ENCODE results near the gene CATSPER3.

Gene CATSPER3

GRCh38 chr5:135010502-135011354 lies 43.0 kb downstream of the CATSPER3 start:
- no peak for DNase-seq (ENCODE audit: low read depth in 2 of 2)

DNA sequence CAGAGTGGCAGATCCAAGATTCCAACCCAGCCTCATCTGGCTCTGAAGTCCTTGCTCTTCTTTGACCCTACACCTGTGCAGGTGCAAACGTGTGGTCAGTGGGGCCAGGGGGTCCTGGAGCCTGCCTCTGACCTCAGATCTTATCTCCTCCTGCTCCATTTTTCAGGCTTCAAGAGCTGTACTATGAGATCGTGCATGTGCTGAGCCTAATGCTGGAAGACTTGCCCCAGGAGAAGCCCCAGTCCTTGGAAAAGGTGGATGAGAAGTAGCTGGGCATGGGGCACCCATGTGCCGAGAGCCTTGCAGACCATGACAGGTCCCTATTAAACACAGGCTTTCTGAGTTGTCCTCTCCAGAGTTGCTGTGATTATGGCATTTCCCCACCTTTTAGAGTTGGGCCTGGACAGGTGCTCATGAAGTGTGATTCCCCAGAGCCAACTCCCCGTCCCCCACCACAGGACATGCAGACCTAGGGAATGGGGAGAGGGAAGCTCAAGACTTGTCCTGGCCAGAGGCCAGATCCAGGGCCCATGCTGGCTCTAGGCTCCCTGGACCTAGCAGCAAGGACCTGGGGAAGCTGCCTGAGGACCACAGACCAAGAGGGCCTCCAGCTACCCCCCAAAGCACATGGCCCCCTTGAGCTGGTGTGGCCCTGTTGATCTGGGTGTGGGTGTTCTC lies 43.8 kb downstream of the CATSPER3 start:
- DNase-seq (ENCODE audit: low read depth in 2 of 2) = no peak

DNA sequence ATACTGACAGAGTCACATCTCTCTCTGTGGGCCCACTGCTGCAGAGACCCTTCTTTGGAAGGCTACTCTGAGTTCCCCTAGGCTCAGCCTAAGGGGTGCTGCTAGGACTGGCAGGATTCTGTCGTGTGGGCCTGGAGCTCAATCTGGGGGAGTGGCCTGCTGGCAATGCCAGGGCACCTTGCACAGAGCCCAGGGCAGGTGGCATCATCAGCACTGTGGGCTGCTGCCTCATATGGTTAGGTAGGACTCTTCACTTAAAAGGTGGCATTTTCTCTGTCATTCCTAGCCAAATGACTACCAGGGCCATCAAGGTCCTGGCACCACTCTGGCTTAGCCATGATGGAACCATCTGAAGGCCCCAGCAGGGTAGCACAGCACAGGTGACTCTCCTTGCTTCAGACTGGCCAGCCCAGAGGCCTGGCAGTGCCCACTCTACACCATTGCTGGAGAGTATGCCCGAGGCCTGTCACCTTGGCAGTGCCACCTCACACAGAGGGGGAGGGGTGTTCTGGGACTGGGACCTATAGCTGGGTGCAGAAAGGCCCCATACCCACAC lies 44.4 kb downstream of the CATSPER3 start:
- no peak for DNase-seq (ENCODE audit: low read depth in 2 of 2)

DNA sequence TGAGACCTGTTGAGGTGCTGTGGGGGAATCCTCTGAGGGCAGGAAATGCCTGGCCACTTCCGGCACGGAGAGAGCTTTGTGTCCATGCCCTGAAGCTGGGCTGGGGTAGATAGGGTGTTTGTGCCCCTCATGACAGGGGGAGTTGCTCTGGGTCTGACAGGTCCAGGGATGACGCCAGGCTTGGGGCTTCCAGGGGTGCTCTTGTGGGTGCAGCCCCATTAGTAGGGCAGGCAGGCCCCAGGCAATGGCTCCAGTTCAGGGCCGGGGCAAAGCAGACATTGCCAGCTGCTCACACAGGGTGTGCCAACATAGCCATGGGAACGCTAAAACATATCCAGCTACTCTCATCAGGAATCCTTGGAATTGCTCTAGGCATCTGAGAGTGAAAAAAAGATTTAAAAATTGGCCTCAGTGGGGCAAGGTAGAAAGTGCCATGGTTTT lies 45.3 kb downstream of the CATSPER3 start:
- no peak for DNase-seq (ENCODE audit: low read depth in 2 of 2)

GRCh38 chr5:135013445-135013844 lies 45.7 kb downstream of the CATSPER3 start:
- DNase-seq (ENCODE audit: low read depth in 2 of 2) = no peak

DNA sequence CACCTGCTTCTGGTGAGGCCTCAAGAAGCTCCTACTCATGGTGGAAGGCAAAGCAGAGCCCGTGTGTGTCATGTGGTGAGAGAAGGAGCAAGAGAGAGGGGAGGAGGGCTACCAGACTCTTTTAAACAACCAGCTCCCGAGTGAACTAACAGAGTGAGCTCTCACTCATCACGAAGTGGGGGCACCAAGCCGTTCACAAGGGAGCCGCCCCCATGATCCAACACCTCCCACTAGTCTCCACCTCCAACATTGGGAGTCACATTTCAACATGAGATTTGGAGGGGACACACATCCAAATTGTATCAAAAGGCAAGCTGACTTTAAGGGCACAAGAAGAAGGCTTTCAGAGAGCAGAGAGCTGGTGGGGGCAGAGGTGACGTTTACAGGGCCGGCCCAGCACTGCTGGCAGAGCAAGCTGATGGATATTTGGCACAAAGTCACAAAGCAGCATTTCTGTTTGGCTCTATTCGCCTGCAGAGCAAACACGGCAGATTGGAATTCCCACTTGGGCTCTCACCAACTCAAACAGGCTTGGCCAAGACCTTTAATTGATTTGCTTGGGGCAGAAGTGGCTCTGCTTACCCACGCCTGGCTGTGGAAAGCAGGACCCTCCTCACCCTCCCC lies 46.4 kb downstream of the CATSPER3 start:
- no peak for DNase-seq (ENCODE audit: low read depth in 2 of 2)

GRCh38 chr5:135015942-135016341 lies 48.2 kb downstream of the CATSPER3 start:
- no peak for DNase-seq (ENCODE audit: low read depth in 2 of 2)

DNA sequence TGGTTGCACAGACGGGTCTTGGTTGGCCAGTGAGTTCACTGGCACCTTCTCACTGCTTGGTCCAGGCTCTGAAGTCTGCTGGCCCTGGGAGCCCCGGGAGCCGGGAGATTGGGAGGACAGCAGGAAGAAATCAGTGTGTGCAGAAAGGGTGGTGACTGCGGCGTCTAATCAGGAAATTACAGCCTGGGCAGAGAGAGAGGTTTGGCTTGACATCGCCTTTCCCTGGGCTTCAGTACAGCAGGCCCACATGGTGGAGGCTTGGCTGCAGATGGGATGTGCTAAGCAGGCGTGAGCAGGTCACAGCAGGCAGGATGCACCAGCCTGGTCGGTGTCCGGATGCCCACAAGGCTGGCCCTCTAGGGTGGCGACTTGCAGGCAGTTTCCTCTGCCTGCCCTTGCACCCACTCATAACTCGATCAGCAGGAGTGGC lies 49.2 kb downstream of the CATSPER3 start:
- no peak for DNase-seq (ENCODE audit: low read depth in 2 of 2)

DNA sequence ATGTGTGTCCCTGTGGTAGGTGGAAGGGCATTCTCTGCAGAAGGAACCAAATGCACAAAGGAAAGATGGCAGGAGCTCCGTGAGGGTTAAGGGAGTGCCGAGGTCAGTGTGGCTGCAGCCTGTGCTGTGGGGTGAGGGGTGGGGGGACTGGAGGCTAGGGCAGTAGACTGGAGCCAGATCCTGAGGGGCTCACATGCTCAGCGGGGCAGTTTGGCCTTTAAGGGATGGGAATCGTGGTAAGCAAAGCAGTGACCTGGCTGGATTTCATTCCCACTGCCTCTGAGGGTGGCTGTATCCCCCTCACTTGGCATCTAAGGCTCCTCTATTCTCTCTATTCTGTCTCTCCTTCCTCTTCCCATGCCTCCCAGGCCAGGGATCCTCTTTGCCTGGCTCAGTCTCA lies 50.8 kb downstream of the CATSPER3 start:
- DNase-seq (ENCODE audit: low read depth in 2 of 2) = no peak

DNA sequence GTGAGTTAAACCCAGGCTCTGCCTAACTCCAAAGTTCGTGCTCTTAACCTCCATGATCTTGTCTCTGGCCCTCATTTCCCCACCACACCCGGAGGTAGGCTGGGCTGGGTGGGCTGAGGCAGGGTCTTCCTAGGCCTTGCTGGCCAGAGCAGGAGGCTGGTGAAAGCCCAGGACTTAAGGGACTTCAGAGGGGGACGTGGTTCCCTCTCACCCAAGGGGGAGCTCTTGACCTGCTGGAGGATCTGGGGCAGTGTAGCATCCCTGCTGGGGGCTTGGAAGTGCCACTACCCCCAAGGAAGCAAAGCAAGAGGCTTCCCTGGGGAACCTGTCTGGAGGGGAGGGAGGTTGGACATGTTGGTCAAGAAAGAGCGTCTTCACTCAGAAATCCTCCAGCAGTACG lies 51.6 kb downstream of the CATSPER3 start:
- DNase-seq (ENCODE audit: low read depth in 2 of 2) = no peak

DNA sequence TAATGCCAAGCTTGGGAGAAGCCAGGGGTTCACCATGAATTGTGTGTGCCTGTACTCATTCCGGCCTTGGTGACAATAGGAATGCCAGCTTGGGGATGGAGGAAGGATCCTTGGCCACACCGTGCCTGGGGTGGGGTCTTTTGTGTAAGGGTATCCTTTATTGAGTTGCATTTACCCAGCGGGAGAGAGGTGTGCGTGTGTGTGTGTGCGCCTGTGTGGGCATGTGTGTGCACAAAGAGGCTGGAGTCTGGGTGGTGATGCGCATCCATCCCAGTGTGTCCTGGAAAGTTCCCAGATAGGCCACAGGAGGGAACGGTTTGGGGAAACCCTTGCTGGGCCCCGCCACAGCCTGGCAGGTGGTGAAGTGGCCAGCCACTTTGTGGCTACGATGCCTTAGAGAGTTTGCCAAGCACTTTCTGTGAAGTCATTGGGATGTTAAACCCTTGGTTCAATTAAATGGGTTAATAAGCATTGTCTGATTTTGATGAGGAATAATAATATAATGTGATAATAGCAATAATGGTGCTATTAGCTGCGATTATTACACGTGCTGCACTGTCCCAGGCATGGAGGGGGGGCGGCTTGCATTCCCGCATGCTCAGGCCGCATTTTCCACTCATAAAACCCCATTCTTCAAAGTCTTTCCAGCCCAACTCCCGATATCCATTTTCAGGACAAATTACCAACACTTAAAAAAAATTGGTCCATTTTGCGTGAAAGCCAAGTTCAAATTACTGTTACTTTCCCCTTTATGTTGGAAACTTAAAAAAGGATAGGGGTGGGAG lies 52.6 kb downstream of the CATSPER3 start:
- no peak for DNase-seq (ENCODE audit: low read depth in 2 of 2)

- DNase-seq (ENCODE audit: low read depth in 2 of 2) = no peak
Observed at GRCh38 chr5:135024956-135025729, 57.4 kb downstream of the CATSPER3 start.

DNA sequence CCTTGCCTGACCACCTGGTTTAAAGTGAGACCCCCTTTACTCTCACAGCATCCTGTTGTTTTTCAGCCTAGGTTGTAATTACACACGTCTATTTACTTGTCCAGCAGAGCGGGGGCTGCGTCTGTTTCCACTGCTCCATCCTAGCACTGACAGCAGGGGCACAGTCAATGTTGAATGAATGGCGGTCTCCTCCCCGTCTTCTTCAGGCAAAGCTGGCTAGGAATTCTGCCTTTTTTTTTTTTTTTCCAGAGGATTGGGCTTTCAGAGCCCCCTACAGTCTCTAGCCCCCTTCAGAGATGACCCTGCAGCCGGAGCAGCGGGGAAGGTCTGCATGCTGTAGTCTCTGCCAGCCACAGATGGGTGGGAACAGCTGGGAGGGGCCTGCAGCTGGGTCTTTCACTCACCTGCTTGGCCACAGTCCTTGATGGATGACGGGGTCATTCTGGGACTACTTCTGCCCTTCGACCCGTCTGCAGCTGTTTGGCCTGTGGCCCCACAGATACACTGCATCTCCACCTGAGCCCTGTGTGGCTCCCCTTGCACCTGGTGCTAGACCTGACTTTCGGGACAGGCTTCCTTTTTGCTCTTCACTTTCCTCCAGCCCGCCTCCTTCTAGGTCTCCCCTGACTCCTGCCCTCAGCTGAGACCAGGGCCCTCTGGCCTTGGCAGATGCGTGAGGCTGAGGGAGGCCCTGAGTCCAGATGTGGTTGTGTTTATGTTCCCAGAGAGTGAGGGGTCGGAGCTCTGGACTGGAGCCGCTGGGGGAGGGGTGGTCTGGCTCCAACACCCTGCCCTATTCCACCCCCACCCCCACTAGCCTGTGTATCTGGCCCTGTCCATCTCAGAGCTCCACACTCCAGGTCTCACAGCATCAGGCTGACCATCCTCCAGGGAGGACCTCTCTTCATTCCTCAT lies 58.3 kb downstream of the CATSPER3 start:
- DNase-seq (ENCODE audit: low read depth in 2 of 2) = no peak

GRCh38 chr5:135026645-135027265 lies 59.0 kb downstream of the CATSPER3 start:
- DNase-seq (ENCODE audit: low read depth in 2 of 2) = no peak

GRCh38 chr5:135027266-135027696 lies 59.6 kb downstream of the CATSPER3 start:
- no peak for DNase-seq (ENCODE audit: low read depth in 2 of 2)

GRCh38 chr5:135027697-135028615 lies 60.2 kb downstream of the CATSPER3 start:
- DNase-seq (ENCODE audit: low read depth in 2 of 2) = no peak

- DNase-seq (ENCODE audit: low read depth in 2 of 2) = no peak
Observed at GRCh38 chr5:135028791-135029476, 61.2 kb downstream of the CATSPER3 start.
